ENCODE measurements around the gene BRSK1. TPM values are rescaled to one million over a fixed set of nuclear protein-coding genes. Genes with fewer than 3 reads are reported as not detected.

Gene BRSK1
- total and polyA plus RNA-seq, 2 of the 13 experiments (the other 11 are each of a cell fraction or from before 2014, with no cell fraction given), result 0.18 to 1.2 TPM

- TF ChIP-seq REL (CRISPR knock-in tag; conservative IDR thresholded peaks at IDR 0.05) (no peak), WIZ (CRISPR knock-in tag; IDR thresholded peaks at IDR 0.05) (no peak), ETS1 (CRISPR knock-in tag; IDR thresholded peaks at IDR 0.05) (no peak), JDP2 (CRISPR knock-in tag; IDR thresholded peaks at IDR 0.05; ENCODE audit: borderline replicate concordance) (no peak), SYNCRIP (IDR thresholded peaks at IDR 0.05; ENCODE audit: insufficient read depth, low read depth, low read length) (no peak), NR2C2 (CRISPR knock-in tag; IDR thresholded peaks at IDR 0.05; ENCODE audit: borderline replicate concordance) (peak; percentile 40; the same call in 1 of the 2 replicates), ZNF224 (CRISPR knock-in tag; IDR thresholded peaks at IDR 0.05) (peak; percentile 97), KLF13 (CRISPR knock-in tag; IDR thresholded peaks at IDR 0.05) (no peak), ZNF362 (CRISPR knock-in tag; IDR thresholded peaks at IDR 0.05; ENCODE audit: borderline replicate concordance) (no peak), BRD4 (CRISPR knock-in tag; IDR thresholded peaks at IDR 0.05) (no peak), KDM4B (CRISPR knock-in tag; IDR thresholded peaks at IDR 0.05) (no peak), RORA (CRISPR knock-in tag; IDR thresholded peaks at IDR 0.05) (no peak), ZFP90 (CRISPR knock-in tag; IDR thresholded peaks at IDR 0.05; ENCODE audit: borderline replicate concordance) (no peak), POLR2A (IDR thresholded peaks at IDR 0.05; ENCODE audit: insufficient read depth in 1 of 2, low read depth in 2 of 2, low read length in 2 of 2) (peak; percentile 48 to 81; a peak in 3 of 4 replicates), FOXA3 (CRISPR knock-in tag; IDR thresholded peaks at IDR 0.05) (peak; percentile 63), CCDC6 (CRISPR knock-in tag; IDR thresholded peaks at IDR 0.05) (no peak; the same call in 1 of the 2 replicates), ZNF816 (CRISPR knock-in tag; IDR thresholded peaks at IDR 0.05; ENCODE audit: borderline replicate concordance) (peak; percentile 59; the same call in 1 of the 2 replicates), RARG (CRISPR knock-in tag; IDR thresholded peaks at IDR 0.05; ENCODE audit: low read depth) (no peak), YEATS4 (CRISPR knock-in tag; IDR thresholded peaks at IDR 0.05; ENCODE audit: borderline replicate concordance) (peak; percentile 86; the same call in 1 of the 2 replicates), REPIN1 (CRISPR knock-in tag; IDR thresholded peaks at IDR 0.05; ENCODE audit: borderline replicate concordance, low read depth) (peak; percentile 22; the same call in 1 of the 2 replicates), KMT2A (CRISPR knock-in tag; IDR thresholded peaks at IDR 0.05) (no peak), TCF7L2 (IDR thresholded peaks at IDR 0.05; ENCODE audit: low read depth, low read length) (no peak), ZNF264 (CRISPR knock-in tag; IDR thresholded peaks at IDR 0.05) (no peak), SOX13 (IDR thresholded peaks at IDR 0.05) (no peak), SOX13 (CRISPR knock-in tag; conservative IDR thresholded peaks at IDR 0.05 in 1 of 2, IDR thresholded peaks at IDR 0.05 in 1 of 2) (peak in 1 of 2 experiments; percentile 48; a peak in 2 of 4 replicates), SKI (IDR thresholded peaks at IDR 0.05; ENCODE audit: partially characterized antibody) (peak; percentile 63), ZNF225 (CRISPR knock-in tag; IDR thresholded peaks at IDR 0.05) (no peak), ZNF121 (CRISPR knock-in tag; IDR thresholded peaks at IDR 0.05) (peak; percentile 42; the same call in 1 of the 2 replicates), TSC22D2 (CRISPR knock-in tag; IDR thresholded peaks at IDR 0.05; ENCODE audit: borderline replicate concordance) (no peak; the same call in 1 of the 2 replicates), TOE1 (CRISPR knock-in tag; IDR thresholded peaks at IDR 0.05) (no peak), EP300 (IDR thresholded peaks at IDR 0.05; ENCODE audit: low read depth in 2 of 2, low read length in 2 of 2) (peak in 1 of 2 experiments; percentile 70; a peak in 2 of 4 replicates), EP300 (CRISPR knock-in tag; IDR thresholded peaks at IDR 0.05; ENCODE audit: borderline replicate concordance) (peak; percentile 45; the same call in 1 of the 2 replicates), ZNF746 (CRISPR knock-in tag; IDR thresholded peaks at IDR 0.05) (no peak)
Observed at GRCh38 chr19:55333870-55334269, 50.1 kb downstream of the BRSK1 start (continued).
